B cell (primary cell): ENCODE measurements around the gene MATN3. TPM values are rescaled to one million over a fixed set of nuclear protein-coding genes. Genes with fewer than 3 reads are reported as not detected.

Experiments
- ATAC-seq: fragments of 200-7000 bp; cut with Tn5 transposase; one replicate; pipeline ENCODE4 v1.10.0; 2021; ENCODE audit warnings: low read depth, mild to moderate bottlenecking, moderate number of reproducible peaks, moderate library complexity
- CTCF ChIA-PET: fragments of 350-600 bp; sonication (Branson Sonifier 250); formaldehyde crosslinking; loops from one replicate; lab custom pipeline; 2021; ENCODE audit warnings: antibody characterized with exemption, inconsistent platforms; lab: Charles Lee
- POLR2A ChIA-PET: fragments of 350-600 bp; sonication (Branson Sonifier 250); formaldehyde crosslinking; loops from one replicate; lab custom pipeline; 2021; ENCODE audit warnings: antibody characterized with exemption; lab: Charles Lee
- DNase-seq: peaks from one replicate; pipeline ENCODE4 v3.0.0; 2013
- H2AFZ ChIP-seq: 2 replicates; pipeline ENCODE4 v1.6.1; 2012; ENCODE audit warnings: mild to moderate bottlenecking, low read depth, low read length; ENCODE audit not compliant: insufficient read depth, poor library complexity, severe bottlenecking
- H3K27ac ChIP-seq, 2 donors: 1 replicate in 1 of 2; 2 replicates in 1 of 2; pipeline ENCODE4 v1.5.1; 2012 to 2013; ENCODE audit warnings: low read length in 2 of 2, mild to moderate bottlenecking in 2 of 2, moderate library complexity in 1 of 2
- H3K27me3 ChIP-seq, 4 experiments: fragments of 200-600 bp in 1 of 4; sonication (generic) in 1 of 4; replicated peaks in 1 of 4; 1 replicate in 2 of 4; 2 replicates in 2 of 4; pipeline versions ENCODE4 v1.6.1 to v1.7.0; 2013 to 2016; ENCODE audit warnings: low read length in 3 of 4, mild to moderate bottlenecking in 2 of 4, mixed read lengths in 1 of 4, moderate library complexity in 1 of 4; ENCODE audit not compliant: insufficient read depth in 4 of 4, control insufficient read depth in 3 of 4; ENCODE audit errors: control extremely low read depth in 1 of 4
- H3K36me3 ChIP-seq, 2 experiments: replicated peaks in 1 of 2; 1 replicate in 1 of 2; 2 replicates in 1 of 2; pipeline versions ENCODE4 v1.6.1 to v1.7.1; 2013; ENCODE audit warnings: low read length in 1 of 2; ENCODE audit not compliant: insufficient read depth in 2 of 2, control insufficient read depth in 1 of 2; ENCODE audit errors: control extremely low read depth in 1 of 2, extremely low read depth in 1 of 2
- H3K4me1 ChIP-seq, 2 donors: fragments of 200-600 bp in 1 of 2; sonication (generic) in 1 of 2; 1 replicate in 1 of 2; 2 replicates in 1 of 2; pipeline versions ENCODE4 v1.5.1 to v1.6.1; 2013 to 2017; ENCODE audit warnings: low read length in 2 of 2; ENCODE audit not compliant: control insufficient read depth in 2 of 2, insufficient read depth in 2 of 2
- H3K4me2 ChIP-seq: replicated peaks from 2 replicates; pipeline ENCODE3; 2012; ENCODE audit warnings: mild to moderate bottlenecking, low read depth, low read length; ENCODE audit not compliant: poor library complexity, severe bottlenecking
- H3K4me3 ChIP-seq, 5 experiments: fragments of 200-600 bp in 1 of 5; sonication (generic) in 1 of 5; 1 replicate in 3 of 5; 2 replicates in 2 of 5; pipeline versions ENCODE4 v1.5.1 to v1.7.0; 2011 to 2016; ENCODE audit warnings: low read length in 4 of 5, mild to moderate bottlenecking in 4 of 5, low read depth in 2 of 5, control low read depth in 1 of 5, moderate library complexity in 1 of 5; ENCODE audit not compliant: insufficient read depth in 1 of 5; ENCODE audit errors: control extremely low read depth in 1 of 5, extremely low read depth in 1 of 5
- H3K79me2 ChIP-seq: fragments of 200-600 bp; sonication (generic); one replicate; pipeline ENCODE4 v1.6.0; 2016; ENCODE audit warnings: low read length; ENCODE audit not compliant: control insufficient read depth, insufficient read depth
- H3K9ac ChIP-seq: fragments of 200-600 bp; sonication (generic); 2 replicates; pipeline ENCODE4 v1.6.1; 2017; ENCODE audit warnings: mild to moderate bottlenecking, low read length, moderate library complexity
- H3K9me3 ChIP-seq, 3 donors: one replicate each; pipeline versions ENCODE4 v1.6.1 to v1.7.1; 2013; ENCODE audit warnings: low read length in 2 of 3; ENCODE audit not compliant: control insufficient read depth in 2 of 3, insufficient read depth in 1 of 3; ENCODE audit errors: control extremely low read depth in 1 of 3
- H4K20me1 ChIP-seq: 2 replicates; pipeline ENCODE4 v1.6.0; 2012; ENCODE audit warnings: mild to moderate bottlenecking, low read length; ENCODE audit not compliant: insufficient read depth, control insufficient read depth, poor library complexity, severe bottlenecking
- H3K27ac Mint-ChIP-seq: one replicate; pipeline ENCODE4 v1.8.0; 2021; ENCODE audit warnings: mixed read lengths
- H3K27me3 Mint-ChIP-seq: one replicate; pipeline ENCODE4 v1.8.0; 2021; ENCODE audit warnings: mixed read lengths
- H3K4me1 Mint-ChIP-seq: one replicate; pipeline ENCODE4 v1.8.0; 2021; ENCODE audit warnings: mixed read lengths
- H3K4me3 Mint-ChIP-seq: one replicate; pipeline ENCODE4 v1.8.0; 2021; ENCODE audit warnings: mixed read lengths
- H3K9me3 Mint-ChIP-seq: one replicate; pipeline ENCODE4 v1.8.0; 2022; ENCODE audit warnings: mixed read lengths; ENCODE audit not compliant: insufficient read depth
- EZH2 ChIP-seq: IDR thresholded peaks from 2 replicates; pipeline ENCODE4 v1.6.1; 2012; ENCODE audit warnings: borderline replicate concordance, low read depth, mild to moderate bottlenecking, moderate library complexity, low read length; ENCODE audit not compliant: insufficient read depth, poor library complexity, severe bottlenecking
- WGBS: methylation state at CpG from one replicate; pipeline ENCODE4 v1.1.5; 2013; ENCODE audit warnings: missing lambda C conversion rate; ENCODE audit not compliant: insufficient coverage; 5-methylcytosine and 5-hydroxymethylcytosine counted together
- intact Hi-C: fragments of 100-400 bp; cut with micrococcal nuclease; formaldehyde crosslinking; loops from one replicate; pipeline ENCODE4 v1.10.0; 2022
- polyA plus RNA-seq: library from polyadenylated mRNA; depleted of rRNA; stranded (reverse); fragments of >200 nt; gene quantifications from 2 replicates; pipeline ENCODE4 v1.2.3, GENCODE V29; 2012
- total RNA-seq, 2 donors: library from RNA; stranded (reverse); fragments of 120-200 nt in 1 of 2; gene quantifications; 1 replicate in 1 of 2; 2 replicates in 1 of 2; pipeline versions ENCODE4 v1.2.3 to v1.2.4, GENCODE V29; 2013 to 2022
- TF ChIP-seq, protein P1 (sequence below): fragments of 200-600 bp; IDR thresholded peaks from one replicate; pipeline ENCODE4 v1.8.0; 2022; ENCODE audit warnings: antibody characterized with exemption, mild to moderate bottlenecking

Gene MATN3
- total and polyA plus RNA-seq, 2 donors (not counting 1 experiment from before 2014, with no cell fraction given) = not detected

DNA sequence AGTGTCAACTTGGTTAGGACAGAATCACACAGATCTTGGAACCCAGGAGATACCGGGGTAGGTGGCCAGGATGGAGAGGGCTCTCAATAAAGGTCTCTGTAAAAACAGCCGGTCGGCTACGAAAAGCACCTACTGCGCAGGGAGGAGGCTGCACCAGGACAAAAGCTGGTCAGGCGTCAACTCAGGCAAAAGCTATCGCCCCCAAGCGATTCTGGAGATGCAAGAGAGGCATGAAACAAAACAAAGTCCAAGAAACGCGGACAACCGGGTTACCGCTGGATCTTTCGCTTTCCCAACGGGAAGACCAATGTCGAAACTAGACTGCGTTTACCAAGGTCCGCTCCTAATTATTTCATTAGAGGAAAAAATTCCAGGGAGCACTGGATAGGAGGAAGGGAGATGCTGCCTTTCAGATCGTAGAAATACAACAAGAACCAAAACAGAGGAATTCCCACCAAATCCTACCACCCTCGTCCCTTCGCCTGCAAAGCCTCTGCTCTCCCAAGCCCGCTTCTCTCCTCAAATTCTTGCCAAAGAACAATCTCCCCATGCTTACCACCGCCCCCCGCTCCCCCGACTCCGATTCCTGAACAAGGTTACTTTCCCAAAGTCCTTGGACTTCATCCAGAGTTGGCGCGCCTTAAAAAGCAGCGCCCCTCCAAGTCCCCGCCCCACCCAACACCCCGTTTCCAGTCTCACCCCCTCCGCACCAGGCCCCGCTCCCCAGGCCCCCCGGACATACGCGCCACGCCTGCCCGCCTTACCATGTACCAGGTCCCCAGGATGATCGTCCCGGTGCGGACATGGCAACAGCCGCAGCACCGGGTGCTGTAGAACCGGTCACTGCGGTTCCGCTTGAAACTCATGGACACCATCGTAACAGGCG is 38.4 kb upstream of the MATN3 start:
- ChIA-PET CTCF (interaction anchor here (1.1 to 3.6 kb wide), 3 partner anchors 12 to 704 kb away, joined by 3 to 18 read pairs (median 4); no protein-coding TSS in a partner anchor), POLR2A (interaction anchor here (0.6 to 1.3 kb wide), 4 partner anchors 15 to 626 kb away, joined by 3 to 5 read pairs (median 4); no protein-coding TSS in a partner anchor)
- peak overlapping the region; percentile 96 for H3K4me2 ChIP-seq
- intact Hi-C loops = loop anchor here (1.0 to 2.0 kb wide), 6 partner anchors 36 to 600 kb away; partner anchors contain the start of genes HS1BP3, RHOB, TTC32 and WDR35
- TF ChIP-seq, protein P1, sequence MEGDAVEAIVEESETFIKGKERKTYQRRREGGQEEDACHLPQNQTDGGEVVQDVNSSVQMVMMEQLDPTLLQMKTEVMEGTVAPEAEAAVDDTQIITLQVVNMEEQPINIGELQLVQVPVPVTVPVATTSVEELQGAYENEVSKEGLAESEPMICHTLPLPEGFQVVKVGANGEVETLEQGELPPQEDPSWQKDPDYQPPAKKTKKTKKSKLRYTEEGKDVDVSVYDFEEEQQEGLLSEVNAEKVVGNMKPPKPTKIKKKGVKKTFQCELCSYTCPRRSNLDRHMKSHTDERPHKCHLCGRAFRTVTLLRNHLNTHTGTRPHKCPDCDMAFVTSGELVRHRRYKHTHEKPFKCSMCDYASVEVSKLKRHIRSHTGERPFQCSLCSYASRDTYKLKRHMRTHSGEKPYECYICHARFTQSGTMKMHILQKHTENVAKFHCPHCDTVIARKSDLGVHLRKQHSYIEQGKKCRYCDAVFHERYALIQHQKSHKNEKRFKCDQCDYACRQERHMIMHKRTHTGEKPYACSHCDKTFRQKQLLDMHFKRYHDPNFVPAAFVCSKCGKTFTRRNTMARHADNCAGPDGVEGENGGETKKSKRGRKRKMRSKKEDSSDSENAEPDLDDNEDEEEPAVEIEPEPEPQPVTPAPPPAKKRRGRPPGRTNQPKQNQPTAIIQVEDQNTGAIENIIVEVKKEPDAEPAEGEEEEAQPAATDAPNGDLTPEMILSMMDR = no peak
- TF ChIP-seq EZH2 = no peak
- peaks cover 25 to 28% of the 10 kb centered on the region in 2 donors for H3K4me1 ChIP-seq
- H3K4me3 Mint-ChIP-seq = no peak overlapping the region
- H3K27me3 ChIP-seq = peaks cover 0 to 15% (median 7%) of the 10 kb centered on the region in 4 experiments
- WGBS = under 1% methylated on average over 37 of the region's 47 CpGs
- H3K36me3 ChIP-seq = no peaks in the 10 kb centered on the region
- no peaks in the 10 kb centered on the region for H3K9me3 ChIP-seq
- peak overlapping the region; percentile 92 for H3K9ac ChIP-seq
- DNase-seq (no peak), ATAC-seq (peak; percentile 6)
- peak overlapping the region; percentile 88 to 98 for H3K27ac ChIP-seq
- peak overlapping the region; percentile 49 to 99 (median 85) for H3K4me3 ChIP-seq
- H3K27ac Mint-ChIP-seq = no peak overlapping the region
- H3K27me3 Mint-ChIP-seq = peaks cover 11% of the 10 kb centered on the region
- peak overlapping the region; percentile 91 for H2AFZ ChIP-seq
- peaks cover 32% of the 10 kb centered on the region for H3K4me1 Mint-ChIP-seq
- H3K79me2 ChIP-seq = peaks cover 53% of the 10 kb centered on the region
- H4K20me1 ChIP-seq = peaks cover 25% of the 10 kb centered on the region
- H3K9me3 Mint-ChIP-seq = no peaks in the 10 kb centered on the region
